ENCODE measurements around the gene PAGE3.

DNA sequence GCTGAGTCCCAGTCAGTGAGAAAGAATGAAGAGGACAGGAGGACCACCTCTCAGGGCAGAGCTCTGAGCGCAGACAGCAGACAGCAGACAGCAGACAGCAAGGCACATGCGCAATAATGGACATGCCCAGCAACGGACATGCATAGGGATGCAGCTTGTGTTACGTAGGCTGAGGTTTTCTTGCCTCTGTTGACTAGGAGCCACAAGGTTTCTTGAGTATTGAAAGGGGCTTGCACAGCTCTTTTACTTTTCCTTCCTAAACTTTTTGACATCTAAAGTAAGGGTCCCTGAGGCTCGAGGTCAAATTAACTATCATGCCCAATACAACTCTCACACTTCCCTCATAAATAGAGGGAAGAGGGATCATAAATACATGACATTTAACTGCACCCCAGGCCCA lies at the start of gene PAGE3:
- TF ChIP-seq POLR2AphosphoS5 (IDR thresholded peaks at IDR 0.05; ENCODE audit: low read depth, low read length) (no peak), SIN3A (IDR thresholded peaks at IDR 0.05; ENCODE audit: borderline replicate concordance, insufficient read depth, low read length) (no peak)
